ENCODE results near the gene ODAD2. TPM values are rescaled to one million over a fixed set of nuclear protein-coding genes. Genes with fewer than 3 reads are reported as not detected.
A peak's percentile ranks its signal among the peaks of the same experiment; 100 is the strongest.
"Not testable (repeated sequence)": the region's sequence is repeated elsewhere in the genome, so short reads cannot be mapped to it uniquely, and the experiment has no call there.

Gene ODAD2
- total RNA-seq, 2 experiments from 2014 or later = not detected

GRCh38 chr10:27911011-27911410, 87.9 kb downstream of the ODAD2 start:
- no peak overlapping the region for H3K27ac Mint-ChIP-seq
- Histone ChIP-seq H3K27ac (ENCODE audit: low read depth in 1 of 2, low read length in 2 of 2) (no peak overlapping the region), H3K4me1 (ENCODE audit: insufficient read depth, low read length) (no peaks in the 10 kb centered on the region), H3K27me3 (ENCODE audit: control insufficient read depth in 1 of 2, insufficient read depth in 2 of 2, low read length in 2 of 2) (no peaks in the 10 kb centered on the region), H3K36me3 (ENCODE audit: insufficient read depth, low read length) (no peaks in the 10 kb centered on the region), H3K9me3 (ENCODE audit: control insufficient read depth in 1 of 2, insufficient read depth in 1 of 2, low read length in 2 of 2) (no peaks in the 10 kb centered on the region), H3K4me3 (ENCODE audit: low read length) (no peak overlapping the region)
- no peaks in the 10 kb centered on the region for H3K4me1 Mint-ChIP-seq (ENCODE audit: low read depth)
- ChIA-PET POLR2A (no interaction called here), CTCF (no interaction called here)
- no peak for DNase-seq
- no peaks in the 10 kb centered on the region for H3K9me3 Mint-ChIP-seq
- no peaks in the 10 kb centered on the region for H3K36me3 Mint-ChIP-seq (ENCODE audit: low read depth)
- H3K27me3 Mint-ChIP-seq = peaks cover 12% of the 10 kb centered on the region
- no peak for TF ChIP-seq CTCF (IDR thresholded peaks at IDR 0.05)
- intact Hi-C loops (cut with DNase I, micrococcal nuclease) = no loop called here
- ATAC-seq (ENCODE audit: poor library complexity) = no peak
- H3K4me3 Mint-ChIP-seq = no peak overlapping the region

- intact Hi-C loops (cut with DNase I, micrococcal nuclease) = no loop called here
- H3K27me3 Mint-ChIP-seq = peaks cover 7% of the 10 kb centered on the region
- no peak overlapping the region for H3K4me3 ChIP-seq (ENCODE audit: low read length)
- POLR2A ChIA-PET = no interaction called here
- no peak overlapping the region for H3K27ac Mint-ChIP-seq
- no peak for DNase-seq
- H3K9me3 Mint-ChIP-seq = peaks cover 4% of the 10 kb centered on the region
- TF ChIP-seq CTCF (IDR thresholded peaks at IDR 0.05) = no peak
- H3K36me3 ChIP-seq (ENCODE audit: insufficient read depth, low read length) = no peaks in the 10 kb centered on the region
- H3K9me3 ChIP-seq (ENCODE audit: control insufficient read depth in 1 of 2, insufficient read depth in 1 of 2, low read length in 2 of 2) = peaks cover 0 to 4% of the 10 kb centered on the region in 2 experiments
- no peaks in the 10 kb centered on the region for H3K27me3 ChIP-seq (ENCODE audit: control insufficient read depth in 1 of 2, insufficient read depth in 2 of 2, low read length in 2 of 2)
- H3K4me1 Mint-ChIP-seq (ENCODE audit: low read depth) = no peaks in the 10 kb centered on the region
- no peak for ATAC-seq (ENCODE audit: poor library complexity)
- no peaks in the 10 kb centered on the region for H3K4me1 ChIP-seq (ENCODE audit: insufficient read depth, low read length)
- H3K36me3 Mint-ChIP-seq (ENCODE audit: low read depth) = no peaks in the 10 kb centered on the region
- H3K4me3 Mint-ChIP-seq = no peak overlapping the region
- no peak overlapping the region for H3K27ac ChIP-seq (ENCODE audit: low read depth in 1 of 2, low read length in 2 of 2)
- CTCF ChIA-PET = interaction anchor here (0.7 kb wide), 1 partner anchor 371 kb away, joined by 3 read pairs; no protein-coding TSS in a partner anchor
Measured at GRCh38 chr10:27908231-27908630, 90.6 kb downstream of the ODAD2 start.

GRCh38 chr10:27899485-27899884, 99.4 kb downstream of the ODAD2 start:
- Mint-ChIP-seq H3K27ac (peak overlapping the region; percentile 28), H3K9me3 (peaks cover 20% of the 10 kb centered on the region)
- H3K4me1 Mint-ChIP-seq (ENCODE audit: low read depth); H3K9me3 ChIP-seq (ENCODE audit: control insufficient read depth in 1 of 2, insufficient read depth in 1 of 2, low read length in 2 of 2); H3K27me3 ChIP-seq (ENCODE audit: control insufficient read depth in 1 of 2, insufficient read depth in 2 of 2, low read length in 2 of 2); H3K36me3 Mint-ChIP-seq (ENCODE audit: low read depth); POLR2A ChIA-PET; intact Hi-C loops (cut with DNase I, micrococcal nuclease); H3K36me3 ChIP-seq (ENCODE audit: insufficient read depth, low read length); H3K27ac ChIP-seq (ENCODE audit: low read depth in 1 of 2, low read length in 2 of 2); H3K4me3 ChIP-seq (ENCODE audit: low read length); ATAC-seq (ENCODE audit: poor library complexity); H3K27me3 Mint-ChIP-seq; CTCF ChIA-PET; H3K4me3 Mint-ChIP-seq: not testable (repeated sequence)
- DNase-seq = peak in 11 of 14 experiments; percentile 3 to 58 (median 17)
- peaks cover 13% of the 10 kb centered on the region for H3K4me1 ChIP-seq (ENCODE audit: insufficient read depth, low read length)

GRCh38 chr10:27899058-27899457, 99.8 kb downstream of the ODAD2 start:
- Mint-ChIP-seq H3K27me3 (peaks cover 6% of the 10 kb centered on the region), H3K9me3 (peaks cover 19% of the 10 kb centered on the region), H3K27ac (no peak overlapping the region), H3K4me1 (ENCODE audit: low read depth) (no peaks in the 10 kb centered on the region), H3K4me3 (no peak overlapping the region), H3K36me3 (ENCODE audit: low read depth) (no peaks in the 10 kb centered on the region)
- Histone ChIP-seq H3K27ac (ENCODE audit: low read depth in 1 of 2, low read length in 2 of 2) (no peak overlapping the region), H3K4me1 (ENCODE audit: insufficient read depth, low read length) (peaks cover 13% of the 10 kb centered on the region), H3K36me3 (ENCODE audit: insufficient read depth, low read length) (no peaks in the 10 kb centered on the region), H3K27me3 (ENCODE audit: control insufficient read depth in 1 of 2, insufficient read depth in 2 of 2, low read length in 2 of 2) (no peaks in the 10 kb centered on the region), H3K4me3 (ENCODE audit: low read length) (no peak overlapping the region), H3K9me3 (ENCODE audit: control insufficient read depth in 1 of 2, insufficient read depth in 1 of 2, low read length in 2 of 2) (peaks cover 4 to 7% of the 10 kb centered on the region in 2 experiments)
- ATAC-seq (ENCODE audit: poor library complexity) (no peak), DNase-seq (no peak)
- ChIA-PET CTCF (no interaction called here), POLR2A (no interaction called here)
- intact Hi-C loops (cut with DNase I, micrococcal nuclease) = no loop called here
- no peak for TF ChIP-seq CTCF (IDR thresholded peaks at IDR 0.05)

All from CD4-positive, alpha-beta T cell (primary cell).